IMR-90 (cell line): ENCODE measurements around the gene EYS. TPM values are rescaled to one million over a fixed set of nuclear protein-coding genes. Genes with fewer than 3 reads are reported as not detected.

Source experiments
- ATAC-seq: fragments of 200-7000 bp; cut with Tn5 transposase; 2 replicates; pipeline ENCODE4 v1.9.1; 2020; ENCODE audit warnings: low read depth, mild to moderate bottlenecking, moderate library complexity
- BruUV-seq: library from RNA; stranded (reverse); fragments of 400-500 nt; replicated peaks from 2 replicates; lab custom pipeline; 2021; lab: Mats Ljungman, UMichigan
- CTCF ChIA-PET: fragments of 300-600 bp; formaldehyde crosslinking; extraction: SDS; loops from one replicate; lab custom pipeline; 2021; ENCODE audit warnings: antibody characterized with exemption; lab: Yijun Ruan, JAX
- POLR2A ChIA-PET: fragments of 300-600 bp; sonication (Branson Sonifier 250); formaldehyde crosslinking; loops from one replicate; lab custom pipeline; 2022; ENCODE audit warnings: antibody characterized with exemption; ENCODE audit not compliant: unreplicated experiment; lab: Charles Lee
- DNase-seq: peaks from one replicate; pipeline ENCODE4 v3.0.0; 2013
- H2AFZ ChIP-seq: replicated peaks from 2 replicates; pipeline ENCODE3; 2013; ENCODE audit warnings: low read length, mild to moderate bottlenecking; ENCODE audit not compliant: poor library complexity
- H2AK5ac ChIP-seq: 2 replicates; pipeline ENCODE4 v1.6.1; 2013; ENCODE audit warnings: low read depth, low read length, inconsistent platforms
- H2AK9ac ChIP-seq: replicated peaks from 2 replicates; pipeline ENCODE3; 2013; ENCODE audit warnings: mild to moderate bottlenecking, low read depth, low read length, moderate library complexity; ENCODE audit not compliant: poor library complexity
- H2BK120ac ChIP-seq: 2 replicates; pipeline ENCODE4 v1.6.1; 2013; ENCODE audit warnings: low read depth, low read length, inconsistent platforms
- H2BK15ac ChIP-seq: 3 replicates; pipeline ENCODE4 v1.6.1; 2013; ENCODE audit warnings: low read depth, low read length, inconsistent platforms
- H2BK20ac ChIP-seq: 2 replicates; pipeline ENCODE4 v1.6.1; 2013; ENCODE audit warnings: low read depth, mild to moderate bottlenecking, inconsistent platforms, low read length, moderate library complexity
- H2BK5ac ChIP-seq: 2 replicates; pipeline ENCODE4 v1.6.1; 2013; ENCODE audit warnings: mild to moderate bottlenecking, low read depth, low read length, inconsistent platforms; ENCODE audit not compliant: poor library complexity, severe bottlenecking
- H3K14ac ChIP-seq: replicated peaks from 2 replicates; pipeline ENCODE4 v1.6.1; 2013; ENCODE audit warnings: low read depth, low read length, inconsistent platforms
- H3K18ac ChIP-seq: 2 replicates; pipeline ENCODE4 v1.6.1; 2013; ENCODE audit warnings: low read depth, low read length, control low read depth
- H3K23ac ChIP-seq: 2 replicates; pipeline ENCODE4 v1.6.1; 2013; ENCODE audit warnings: low read depth, low read length, inconsistent platforms
- H3K27ac ChIP-seq: 2 replicates; pipeline ENCODE4 v1.5.1; 2013; ENCODE audit warnings: mild to moderate bottlenecking, control low read depth, low read length; ENCODE audit not compliant: insufficient read depth
- H3K27me3 ChIP-seq: 2 replicates; pipeline ENCODE4 v1.6.1; 2013; ENCODE audit warnings: low read length; ENCODE audit not compliant: control insufficient read depth, insufficient read depth
- H3K36me3 ChIP-seq: 2 replicates; pipeline ENCODE4 v1.6.1; 2013; ENCODE audit warnings: low read length, mixed read lengths; ENCODE audit not compliant: control insufficient read depth, insufficient read depth
- H3K4ac ChIP-seq: 2 replicates; pipeline ENCODE4 v1.6.1; 2013; ENCODE audit warnings: low read depth, low read length, inconsistent platforms
- H3K4me1 ChIP-seq: 2 replicates; pipeline ENCODE4 v1.6.1; 2013; ENCODE audit warnings: low read length, mixed read lengths; ENCODE audit not compliant: control insufficient read depth, insufficient read depth
- H3K4me2 ChIP-seq: 2 replicates; pipeline ENCODE4 v1.6.1; 2013; ENCODE audit warnings: low read depth, mild to moderate bottlenecking, control low read depth, low read length, moderate library complexity
- H3K4me3 ChIP-seq: 2 replicates; pipeline ENCODE4 v1.5.1; 2013; ENCODE audit warnings: low read depth, mild to moderate bottlenecking, control low read depth, low read length, moderate library complexity; ENCODE audit not compliant: insufficient read depth
- H3K56ac ChIP-seq: 2 replicates; pipeline ENCODE4 v1.6.1; 2013; ENCODE audit warnings: low read length, inconsistent platforms; ENCODE audit not compliant: insufficient read depth; ENCODE audit errors: extremely low read depth
- H3K79me1 ChIP-seq, 2 experiments: 2 replicates each; pipeline ENCODE4 v1.6.1; 2013; ENCODE audit warnings: low read length in 2 of 2, inconsistent platforms in 1 of 2, low read depth in 1 of 2
- H3K9ac ChIP-seq: 2 replicates; pipeline ENCODE4 v1.6.1; 2013; ENCODE audit warnings: low read depth, low read length, control low read depth
- H3K9me1 ChIP-seq: 2 replicates; pipeline ENCODE4 v1.6.1; 2013; ENCODE audit warnings: low read length, inconsistent platforms; ENCODE audit not compliant: insufficient read depth
- H3K9me3 ChIP-seq: 2 replicates; pipeline ENCODE4 v1.6.1; 2013; ENCODE audit warnings: low read length; ENCODE audit not compliant: control insufficient read depth, insufficient read depth
- H4K20me1 ChIP-seq: 2 replicates; pipeline ENCODE4 v1.6.1; 2013; ENCODE audit warnings: low read length, inconsistent platforms; ENCODE audit not compliant: insufficient read depth
- H4K5ac ChIP-seq: 2 replicates; pipeline ENCODE4 v1.6.1; 2013; ENCODE audit warnings: mild to moderate bottlenecking, low read depth, low read length, control low read depth
- H4K8ac ChIP-seq, 2 experiments: 2 replicates each; pipeline ENCODE4 v1.6.1; 2013; ENCODE audit warnings: low read depth in 2 of 2, low read length in 2 of 2, control low read depth in 1 of 2, inconsistent platforms in 1 of 2
- H4K91ac ChIP-seq: 2 replicates; pipeline ENCODE4 v1.6.1; 2013; ENCODE audit warnings: low read depth, low read length, inconsistent platforms; ENCODE audit not compliant: insufficient read depth
- CEBPB ChIP-seq: IDR thresholded peaks from 2 replicates; pipeline ENCODE4 v1.6.1; 2012; ENCODE audit warnings: low read depth, low read length, improper control_type of control experiment
- CTCF ChIP-seq: conservative IDR thresholded peaks from 2 replicates; pipeline ENCODE4 v1.5.1; 2012; ENCODE audit warnings: mild to moderate bottlenecking, low read depth, low read length, improper control_type of control experiment
- NFE2L2 ChIP-seq: fragments of 150-350 bp; IDR thresholded peaks from 2 replicates; pipeline ENCODE4 v1.6.1; 2016; ENCODE audit warnings: low read depth, mild to moderate bottlenecking, low read length
- dilution Hi-C: fragments of 300-500 bp; cut with HindIII; formaldehyde crosslinking; loops from one replicate; pipeline ENCODE4 v1.14.3; 2018; ENCODE audit warnings: low sequenced_read_pairs; ENCODE audit not compliant: unreplicated experiment
- in situ Hi-C: fragments of 300-500 bp; cut with MboI; formaldehyde crosslinking; loops from 3 replicates; pipeline ENCODE4 v1.14.3; 2019; ENCODE audit warnings: low sequenced_read_pairs, inconsistent platforms, mixed read lengths
- intact Hi-C: fragments of 100-400 bp; cut with micrococcal nuclease; formaldehyde crosslinking; loops from 2 replicates; pipeline ENCODE4 v1.10.0; 2022
- polyA plus RNA-seq, 3 experiments: library from polyadenylated mRNA; depleted of rRNA; stranded (reverse); fragments of >200 nt; gene quantifications; 2 replicates each; pipeline ENCODE4 v1.2.3, GENCODE V29; 2012; ENCODE audit warnings: low replicate concordance in 1 of 3
- total RNA-seq: library from RNA; depleted of rRNA; stranded (reverse); fragments of >200 nt; gene quantifications from 2 replicates; pipeline ENCODE4 v1.2.3, GENCODE V29; 2012

Gene EYS
- total and polyA plus RNA-seq, 2 of the 4 experiments (the other 2 are of a cell fraction) = under 0.01 TPM; not detected in 1

GRCh38 chr6:63798378-63798777, 1908.6 kb downstream of the EYS start:
- H3K9ac ChIP-seq = no peak overlapping the region
- no peak overlapping the region for H2AFZ ChIP-seq
- CTCF ChIA-PET = no interaction called here
- H3K18ac ChIP-seq = no peak overlapping the region
- H4K8ac ChIP-seq = no peak overlapping the region
- no peak overlapping the region for H4K5ac ChIP-seq
- POLR2A ChIA-PET = no interaction called here
- no peak overlapping the region for H3K27ac ChIP-seq
- no peaks in the 10 kb centered on the region for H3K27me3 ChIP-seq
- H3K4me1 ChIP-seq = peaks cover 1% of the 10 kb centered on the region; the same call in 1 of the 2 replicates
- intact Hi-C loops (no loop called here), in situ Hi-C loops (no loop called here), dilution Hi-C loops (no loop called here)
- DNase-seq (no peak), ATAC-seq (peak; percentile 59)
- no peak overlapping the region for H2BK20ac ChIP-seq
- no peak overlapping the region for H3K4me3 ChIP-seq
- H4K20me1 ChIP-seq = no peaks in the 10 kb centered on the region
- no TSS peak for BruUV-seq
- H4K91ac ChIP-seq = no peak overlapping the region
- H2AK9ac ChIP-seq = no peak overlapping the region
- H3K23ac ChIP-seq = no peak overlapping the region
- H2BK5ac ChIP-seq = no peak overlapping the region
- H2AK5ac ChIP-seq = no peak overlapping the region
- H2BK120ac ChIP-seq = no peak overlapping the region
- no peak overlapping the region for H3K4me2 ChIP-seq
- no peaks in the 10 kb centered on the region for H3K79me1 ChIP-seq
- no peak overlapping the region for H3K56ac ChIP-seq
- H3K9me3 ChIP-seq = no peaks in the 10 kb centered on the region
- no peak overlapping the region for H3K4ac ChIP-seq
- no peak overlapping the region for H3K14ac ChIP-seq
- no peak overlapping the region for H2BK15ac ChIP-seq
- no peaks in the 10 kb centered on the region for H3K9me1 ChIP-seq
- H3K36me3 ChIP-seq = no peaks in the 10 kb centered on the region
- TF ChIP-seq CEBPB (no peak), NFE2L2 (no peak), CTCF (no peak)
